Lung (tissue), 12 donors: ENCODE measurements around the gene CACNA1C. TPM values are rescaled to one million over a fixed set of nuclear protein-coding genes. Genes with fewer than 3 reads are reported as not detected.
"Not testable (repeated sequence)": the region's sequence is repeated elsewhere in the genome, so short reads cannot be mapped to it uniquely, and the experiment has no call there.

ENCODE experiments used
- ATAC-seq: fragments of 200-7000 bp; cut with Tn5 transposase; one replicate; pipeline ENCODE4 v1.9.1; 2020; ENCODE audit warnings: moderate number of reproducible peaks; ENCODE audit not compliant: insufficient read depth, low FRiP score
- DNase-seq, 3 donors: peaks; one replicate each; pipeline ENCODE4 v3.0.0-alpha.2; 2013 to 2017
- H3K27ac ChIP-seq, 2 donors: one replicate each; pipeline ENCODE4 v1.5.1; 2013; ENCODE audit warnings: mild to moderate bottlenecking in 2 of 2, moderate library complexity in 2 of 2, control low read depth in 1 of 2, inconsistent platforms in 1 of 2, low read depth in 1 of 2, low read length in 1 of 2
- H3K27me3 ChIP-seq, 3 donors: one replicate each; pipeline ENCODE4 v1.5.1; 2013; ENCODE audit warnings: low read length in 2 of 3; ENCODE audit not compliant: control insufficient read depth in 3 of 3, insufficient read depth in 3 of 3
- H3K36me3 ChIP-seq, 4 donors: one replicate each; pipeline ENCODE4 v1.5.1; 2013; ENCODE audit warnings: low read length in 4 of 4, mild to moderate bottlenecking in 1 of 4, moderate library complexity in 1 of 4; ENCODE audit not compliant: control insufficient read depth in 4 of 4, insufficient read depth in 4 of 4
- H3K4me1 ChIP-seq, 5 donors: one replicate each; pipeline ENCODE4 v1.5.1; 2013; ENCODE audit warnings: low read length in 5 of 5, mild to moderate bottlenecking in 2 of 5, moderate library complexity in 1 of 5; ENCODE audit not compliant: control insufficient read depth in 5 of 5, insufficient read depth in 5 of 5
- H3K4me3 ChIP-seq: one replicate; pipeline ENCODE4 v1.5.1; 2013; ENCODE audit warnings: mild to moderate bottlenecking, control low read depth, moderate library complexity
- H3K9ac ChIP-seq, 2 donors: one replicate each; pipeline ENCODE4 v1.5.1; 2013; ENCODE audit warnings: low read length in 2 of 2, control low read depth in 1 of 2; ENCODE audit not compliant: insufficient read depth in 1 of 2
- H3K9me3 ChIP-seq, 4 donors: one replicate each; pipeline ENCODE4 v1.5.1; 2013; ENCODE audit warnings: low read length in 3 of 4, mild to moderate bottlenecking in 1 of 4, moderate library complexity in 1 of 4; ENCODE audit not compliant: control insufficient read depth in 4 of 4, insufficient read depth in 3 of 4
- WGBS, 2 donors: extraction: QIAGEN DNeasy Blood & Tissue Kit; methylation state at CpG; one replicate each; pipeline ENCODE4 v1.1.7; 2013; 5-methylcytosine and 5-hydroxymethylcytosine counted together
- polyA plus RNA-seq, 2 donors: library from polyadenylated mRNA; stranded (reverse); fragments of 200-250 nt; gene quantifications; one replicate each; pipeline ENCODE4 v1.2.1, GENCODE V29; 2013
- total RNA-seq, 2 donors: library from RNA; depleted of rRNA in 1 of 2; stranded (reverse); fragments of >200 nt in 1 of 2; gene quantifications; one replicate each; pipeline ENCODE4 v1.2.1, GENCODE V29; 2014 to 2021
- TF ChIP-seq, protein P1 (sequence below): IDR thresholded peaks from 2 replicates; pipeline ENCODE4 v1.5.1; 2012; ENCODE audit warnings: mild to moderate bottlenecking; ENCODE audit errors: control extremely low read depth, extremely low read depth
- donor health status: control.
- donor health status: control.
- donor health status: Bipolar disorder and iron deficiency.
- donor health status: healthy.
- donor health status: DM: yes; HTN: yes; CAD: no.

The CACNA1C gene
- total and polyA plus RNA-seq, 4 donors: 3.2 to 17.5 (median 7.5) TPM

DNA sequence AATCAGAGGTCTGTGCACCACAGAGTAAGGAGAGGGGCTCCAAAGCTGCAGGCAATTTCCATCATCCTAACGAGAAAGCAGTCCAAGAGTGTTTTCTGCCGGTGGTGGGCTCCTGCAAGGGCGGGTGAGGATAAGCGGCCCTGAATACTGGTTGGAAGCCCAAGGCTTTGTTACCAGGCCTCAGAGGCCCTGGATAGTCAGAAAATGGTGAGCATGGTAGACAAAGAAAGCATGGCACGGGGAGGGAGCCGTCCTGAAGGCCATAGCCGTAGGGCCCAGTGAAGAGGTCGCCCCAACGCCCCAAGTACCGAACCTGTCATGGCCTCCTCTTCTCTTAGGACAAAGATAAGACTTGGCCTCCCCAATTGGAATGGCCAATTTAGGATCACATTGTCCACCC lies 435.3 kb downstream of the CACNA1C start:
- Histone ChIP-seq H3K9me3 (no peaks in the 10 kb centered on the region), H3K27ac (no peak overlapping the region), H3K4me3 (no peak overlapping the region), H3K36me3 (peaks cover 0 to 4% (median 0%) of the 10 kb centered on the region in 4 donors), H3K4me1 (peaks cover 0 to 6% (median 1%) of the 10 kb centered on the region in 5 donors), H3K27me3 (no peaks in the 10 kb centered on the region), H3K9ac (no peak overlapping the region)
- DNase-seq (no peak), ATAC-seq (no peak)
- TF ChIP-seq, protein P1, sequence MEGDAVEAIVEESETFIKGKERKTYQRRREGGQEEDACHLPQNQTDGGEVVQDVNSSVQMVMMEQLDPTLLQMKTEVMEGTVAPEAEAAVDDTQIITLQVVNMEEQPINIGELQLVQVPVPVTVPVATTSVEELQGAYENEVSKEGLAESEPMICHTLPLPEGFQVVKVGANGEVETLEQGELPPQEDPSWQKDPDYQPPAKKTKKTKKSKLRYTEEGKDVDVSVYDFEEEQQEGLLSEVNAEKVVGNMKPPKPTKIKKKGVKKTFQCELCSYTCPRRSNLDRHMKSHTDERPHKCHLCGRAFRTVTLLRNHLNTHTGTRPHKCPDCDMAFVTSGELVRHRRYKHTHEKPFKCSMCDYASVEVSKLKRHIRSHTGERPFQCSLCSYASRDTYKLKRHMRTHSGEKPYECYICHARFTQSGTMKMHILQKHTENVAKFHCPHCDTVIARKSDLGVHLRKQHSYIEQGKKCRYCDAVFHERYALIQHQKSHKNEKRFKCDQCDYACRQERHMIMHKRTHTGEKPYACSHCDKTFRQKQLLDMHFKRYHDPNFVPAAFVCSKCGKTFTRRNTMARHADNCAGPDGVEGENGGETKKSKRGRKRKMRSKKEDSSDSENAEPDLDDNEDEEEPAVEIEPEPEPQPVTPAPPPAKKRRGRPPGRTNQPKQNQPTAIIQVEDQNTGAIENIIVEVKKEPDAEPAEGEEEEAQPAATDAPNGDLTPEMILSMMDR: no peak
- WGBS, 2 donors: 96% methylated on average over 10 of the region's 10 CpGs

DNA sequence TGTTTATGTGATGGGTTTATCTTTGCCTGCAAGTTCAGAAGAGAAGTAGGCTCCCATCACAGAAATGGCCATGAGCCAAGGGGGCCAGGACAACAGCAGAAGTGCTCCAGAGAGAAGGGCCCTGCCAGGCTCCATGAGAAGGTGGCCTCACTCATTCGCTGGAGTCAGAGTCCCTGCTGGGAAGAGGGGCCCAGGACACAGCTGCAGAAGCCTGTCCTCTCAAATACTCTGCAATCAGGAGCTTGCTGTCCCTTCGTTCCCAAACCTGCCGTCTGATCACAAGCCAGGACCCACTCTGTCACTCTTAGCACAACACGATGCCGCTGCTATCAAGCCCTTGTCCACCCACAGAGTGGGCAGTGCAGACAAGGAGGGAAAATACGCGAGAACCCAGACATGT lies 435.8 kb downstream of the CACNA1C start:
- ATAC-seq: no peak

DNA sequence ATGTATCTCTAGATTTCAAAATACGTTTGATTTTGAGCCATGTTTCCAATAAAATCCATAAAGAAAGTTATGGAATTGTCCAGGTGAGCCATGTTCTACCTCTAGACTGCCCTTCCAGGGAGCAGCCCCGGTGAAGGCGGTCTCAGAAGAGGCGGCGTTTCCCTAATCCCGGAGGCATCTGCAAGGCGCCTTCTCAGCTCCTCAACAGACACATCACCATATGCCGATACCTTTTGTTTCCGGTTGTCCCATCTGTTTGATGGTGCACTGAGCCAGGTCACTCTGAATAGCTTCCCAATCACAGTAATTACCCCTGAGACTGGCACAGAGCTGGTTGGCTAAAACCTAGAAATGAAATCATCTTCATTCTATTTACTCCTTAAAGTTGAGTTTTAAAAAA lies 436.5 kb downstream of the CACNA1C start:
- Histone ChIP-seq H3K4me1 (peaks cover 0 to 10% (median 5%) of the 10 kb centered on the region in 5 donors), H3K27me3 (no peaks in the 10 kb centered on the region), H3K4me3 (no peak overlapping the region), H3K36me3 (peaks cover 0 to 4% (median 0%) of the 10 kb centered on the region in 4 donors), H3K9ac (no peak overlapping the region), H3K9me3 (no peaks in the 10 kb centered on the region), H3K27ac (no peak overlapping the region)
- TF ChIP-seq, protein P1: no peak
- ATAC-seq (no peak), DNase-seq (no peak)
- WGBS, 2 donors: 86 to 92% methylated on average over 9 of the region's 9 CpGs

More for the DNA sequence above, 435.8 kb downstream of the CACNA1C start:
- no peaks in the 10 kb centered on the region for H3K27me3 ChIP-seq
- TF ChIP-seq, protein P1: no peak
- no peak for DNase-seq
- peaks cover 0 to 6% (median 3%) of the 10 kb centered on the region in 5 donors for H3K4me1 ChIP-seq
- H3K36me3 ChIP-seq: peaks cover 0 to 4% (median 0%) of the 10 kb centered on the region in 4 donors
- H3K4me3 ChIP-seq: no peak overlapping the region
- H3K9ac ChIP-seq: no peak overlapping the region
- H3K9me3 ChIP-seq: no peaks in the 10 kb centered on the region
- H3K27ac ChIP-seq: no peak overlapping the region
- 83 to 93% methylated on average over 7 of the region's 7 CpGs for WGBS, 2 donors

DNA sequence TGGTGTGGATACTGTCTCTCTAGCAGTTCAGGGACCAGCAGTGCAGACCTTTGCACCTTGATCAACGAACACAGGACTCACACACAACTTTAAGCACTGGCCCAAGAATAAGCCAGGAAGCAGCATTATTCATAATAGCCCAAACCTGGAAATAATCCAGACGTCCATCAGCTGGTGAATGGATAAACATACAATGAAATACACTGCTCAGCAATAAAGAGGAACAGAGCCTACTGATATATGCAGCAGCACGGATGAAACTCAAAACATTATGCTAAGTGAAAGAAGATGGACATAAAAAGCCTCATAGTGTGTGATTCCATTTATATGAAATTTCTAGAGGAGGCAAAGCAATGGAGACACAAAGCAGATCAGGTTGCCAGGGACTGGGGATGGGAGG lies 438.0 kb downstream of the CACNA1C start:
- TF ChIP-seq, protein P1: no peak
- no peak overlapping the region for H3K9ac ChIP-seq
- 27 to 46% methylated on average over 3 of the region's 3 CpGs for WGBS, 2 donors
- no peak overlapping the region for H3K27ac ChIP-seq
- no peaks in the 10 kb centered on the region for H3K9me3 ChIP-seq
- DNase-seq: peak in 2 of 3 donors; percentile 50 to 71
- no peaks in the 10 kb centered on the region for H3K27me3 ChIP-seq
- H3K4me1 ChIP-seq: peaks cover 0 to 19% (median 10%) of the 10 kb centered on the region in 5 donors
- H3K36me3 ChIP-seq: peaks cover 0 to 4% (median 0%) of the 10 kb centered on the region in 4 donors
- no peak for ATAC-seq
- H3K4me3 ChIP-seq: no peak overlapping the region

DNA sequence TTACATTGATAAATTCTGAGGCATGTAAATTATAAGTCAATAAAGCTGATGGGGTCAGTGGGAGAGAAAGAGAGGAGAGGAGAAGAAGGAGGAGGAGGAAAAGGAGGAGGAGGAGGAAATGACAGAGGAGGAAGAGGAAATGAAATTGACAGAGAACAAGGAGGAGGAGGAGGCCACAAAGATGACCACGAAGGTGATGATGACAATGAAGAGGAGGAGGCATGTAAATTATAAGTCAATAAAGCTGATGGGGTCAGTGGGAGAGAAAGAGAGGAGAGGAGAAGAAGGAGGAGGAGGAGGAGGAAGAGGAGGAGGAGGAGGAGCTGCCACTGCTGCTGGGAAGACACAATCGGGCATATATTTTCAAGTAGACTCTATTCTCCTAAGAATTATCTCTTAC lies 438.6 kb downstream of the CACNA1C start:
- H3K4me1 ChIP-seq: peaks cover 0 to 19% (median 10%) of the 10 kb centered on the region in 5 donors
- H3K4me3 ChIP-seq, H3K27me3 ChIP-seq, H3K9ac ChIP-seq, H3K36me3 ChIP-seq, DNase-seq, H3K27ac ChIP-seq, ATAC-seq, H3K9me3 ChIP-seq: not testable (repeated sequence)
- WGBS, 2 donors: 45% methylated on average over 2 of the region's 2 CpGs
